GM15510 (cell line): ENCODE data around the gene GRID1.

Experiments used
- POLR2A ChIP-seq: IDR thresholded peaks from 3 replicates; pipeline ENCODE4 v1.6.1; 2011; ENCODE audit warnings: borderline replicate concordance; ENCODE audit not compliant: insufficient read length; ENCODE audit errors: extremely low read depth

The GRID1 gene

GRCh38 chr10:86285136-86285790 lies 81.3 kb downstream of the GRID1 start:
- TF ChIP-seq POLR2A: no peak

DNA sequence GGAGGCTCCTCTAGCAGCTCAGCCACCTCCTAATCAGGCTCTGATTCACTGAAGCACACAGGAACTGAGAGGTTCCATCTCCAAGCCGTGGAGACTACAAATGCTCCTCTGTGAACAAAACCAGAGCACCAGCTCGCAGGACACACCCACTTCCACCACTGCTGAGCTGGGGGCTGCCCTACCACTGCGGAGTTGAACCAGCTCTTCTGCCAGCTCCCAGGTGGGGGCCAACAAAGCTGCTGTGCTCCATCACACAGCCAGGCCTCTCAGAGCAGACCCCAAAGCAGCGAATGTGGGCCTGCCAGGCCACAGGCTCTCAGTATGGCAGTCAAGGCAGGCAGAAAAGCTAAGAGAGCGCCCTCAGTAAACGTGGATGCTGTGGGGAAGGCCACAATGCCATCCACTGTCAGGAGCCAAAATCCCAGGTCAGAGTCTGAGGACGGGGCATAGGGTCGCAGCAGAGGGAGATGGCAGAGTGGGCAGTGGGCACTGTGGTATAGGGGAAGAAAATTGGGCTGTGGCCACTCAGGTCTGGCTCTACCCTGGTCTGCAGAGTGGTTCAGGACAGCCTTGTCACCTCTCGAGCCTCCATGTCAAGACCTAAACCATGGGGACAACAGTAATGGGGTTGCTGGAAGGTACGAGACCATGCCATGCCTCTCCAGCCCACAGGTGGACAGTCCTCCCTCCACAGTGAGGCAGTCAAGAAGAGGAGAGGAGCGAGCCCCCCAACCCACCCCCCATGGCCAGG lies 82.1 kb downstream of the GRID1 start:
- no peak for TF ChIP-seq POLR2A

GRCh38 chr10:86283466-86284287 lies 82.9 kb downstream of the GRID1 start:
- no peak for TF ChIP-seq POLR2A

DNA sequence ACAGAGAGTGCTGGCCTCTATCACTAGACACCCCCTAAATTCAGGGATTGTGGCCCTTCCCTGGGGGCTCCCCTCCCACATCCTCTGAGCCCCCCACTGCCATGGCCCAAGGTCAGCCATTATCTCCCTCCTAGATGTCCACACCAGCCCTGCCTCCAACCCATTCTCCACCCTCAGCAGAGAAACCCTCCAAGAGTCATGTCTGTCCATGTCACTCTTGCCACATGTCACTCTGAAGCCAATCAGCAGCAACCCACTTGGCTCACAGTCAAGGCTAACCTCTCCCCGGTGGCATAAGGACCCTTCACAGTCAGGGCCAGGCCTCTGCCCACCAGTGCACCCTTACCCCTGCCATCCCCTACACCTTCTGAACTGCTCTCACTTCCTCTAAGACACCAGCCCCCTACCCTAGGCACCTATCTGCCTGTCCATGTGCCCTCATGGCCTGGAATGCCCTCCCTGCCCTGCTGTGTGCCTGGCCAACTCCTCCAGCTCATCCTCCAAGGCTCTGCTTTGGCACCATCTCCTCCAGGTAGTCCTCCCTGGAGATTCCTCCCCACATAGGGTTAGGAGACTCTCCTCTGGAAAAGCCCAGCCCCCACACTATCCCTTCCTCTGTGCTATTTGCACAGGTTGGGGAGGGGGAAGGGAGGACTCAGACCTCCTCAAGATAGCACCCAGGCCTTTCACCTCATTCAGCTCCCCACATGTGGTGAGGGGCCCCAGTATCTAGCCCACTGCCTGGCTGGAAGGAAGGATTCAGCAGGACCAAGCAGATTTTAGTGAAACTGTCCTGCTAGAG lies 83.7 kb downstream of the GRID1 start:
- TF ChIP-seq POLR2A: no peak

GRCh38 chr10:86281396-86281795 lies 85.2 kb downstream of the GRID1 start:
- TF ChIP-seq POLR2A: no peak

DNA sequence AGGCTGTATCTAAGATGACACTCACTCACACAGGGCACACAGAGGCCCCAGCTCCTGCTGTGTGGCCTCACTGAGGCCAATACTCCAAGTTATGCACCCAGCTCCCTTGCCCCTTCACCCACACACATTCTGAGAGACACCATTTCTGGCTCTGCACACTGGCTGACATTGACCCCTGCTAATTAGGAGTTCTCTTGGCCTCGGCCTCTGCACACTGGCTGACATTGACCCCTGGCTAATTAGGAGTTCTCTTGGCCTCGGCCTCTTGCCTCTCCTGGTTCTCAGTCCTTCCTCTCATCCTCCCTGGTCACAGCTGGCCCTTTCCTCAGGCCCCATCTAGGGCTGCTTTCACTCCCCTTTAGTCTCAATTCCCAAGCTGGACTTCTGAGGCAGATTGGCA lies 97.3 kb downstream of the GRID1 start:
- no peak for TF ChIP-seq POLR2A

DNA sequence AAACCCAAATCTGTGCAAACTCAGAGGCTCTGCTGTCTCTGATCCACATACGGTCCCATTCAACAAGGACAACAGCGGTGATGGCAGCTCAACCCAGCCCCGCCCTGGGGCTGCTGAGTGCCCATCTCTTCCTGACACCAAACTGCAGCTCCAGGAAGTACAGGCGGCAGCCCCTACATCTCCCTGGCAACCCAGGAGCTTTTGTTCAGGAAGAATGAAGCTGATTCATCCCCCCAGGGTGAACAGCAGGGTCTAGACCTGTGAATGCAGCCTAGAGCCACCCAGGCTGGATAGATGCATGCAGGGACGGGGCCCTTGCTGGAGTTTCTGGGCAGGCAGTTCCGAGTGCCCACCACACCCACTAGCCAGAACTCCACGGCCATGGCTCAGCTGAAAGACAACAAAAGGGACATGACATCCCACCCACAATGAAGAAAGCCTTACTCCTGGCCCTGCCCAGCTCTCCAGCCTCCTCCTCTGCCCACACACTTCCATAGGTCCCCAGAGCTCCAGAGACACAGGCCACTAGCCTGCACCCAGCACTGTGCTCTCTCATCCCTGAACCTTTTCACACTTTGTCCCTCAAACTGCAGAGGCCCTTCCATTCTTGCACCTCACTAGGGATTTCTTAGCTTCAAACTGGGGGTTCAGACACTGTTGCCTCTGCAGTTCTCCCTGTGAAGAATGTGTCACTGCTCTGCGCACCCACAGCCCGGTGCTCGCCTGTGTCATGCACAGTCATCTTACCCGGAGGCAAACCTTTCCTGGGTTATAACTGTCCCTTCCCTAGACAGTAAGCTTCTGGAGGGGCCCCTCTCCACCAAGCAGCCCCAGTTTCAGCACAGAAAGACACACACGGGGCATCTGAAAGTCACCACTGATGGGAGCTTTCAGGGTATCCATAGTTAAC lies 99.1 kb downstream of the GRID1 start:
- TF ChIP-seq POLR2A: no peak

GRCh38 chr10:86266446-86267242 lies 100.0 kb downstream of the GRID1 start:
- no peak for TF ChIP-seq POLR2A

DNA sequence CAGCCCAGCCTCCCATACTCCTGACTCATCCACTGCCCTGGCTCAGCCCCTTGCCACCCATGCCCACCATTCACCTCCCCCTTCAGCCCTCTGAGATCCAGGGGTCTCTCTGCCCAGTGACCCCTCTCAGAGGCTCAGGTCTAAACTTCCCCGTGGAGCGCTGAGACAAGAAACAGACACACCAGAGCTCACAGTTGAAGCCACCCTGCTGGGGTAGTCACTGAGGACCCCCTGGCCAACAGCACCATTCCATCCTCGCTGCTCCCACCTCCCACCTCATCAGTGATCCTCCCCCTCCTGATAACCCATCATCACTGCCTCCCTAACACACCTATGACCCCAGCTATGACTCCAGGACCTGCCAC lies 100.7 kb downstream of the GRID1 start:
- TF ChIP-seq POLR2A: no peak

GRCh38 chr10:86265236-86265894 lies 101.2 kb downstream of the GRID1 start:
- TF ChIP-seq POLR2A: no peak

- no peak for TF ChIP-seq POLR2A
Observed at GRCh38 chr10:86264481-86265231, 101.9 kb downstream of the GRID1 start.

DNA sequence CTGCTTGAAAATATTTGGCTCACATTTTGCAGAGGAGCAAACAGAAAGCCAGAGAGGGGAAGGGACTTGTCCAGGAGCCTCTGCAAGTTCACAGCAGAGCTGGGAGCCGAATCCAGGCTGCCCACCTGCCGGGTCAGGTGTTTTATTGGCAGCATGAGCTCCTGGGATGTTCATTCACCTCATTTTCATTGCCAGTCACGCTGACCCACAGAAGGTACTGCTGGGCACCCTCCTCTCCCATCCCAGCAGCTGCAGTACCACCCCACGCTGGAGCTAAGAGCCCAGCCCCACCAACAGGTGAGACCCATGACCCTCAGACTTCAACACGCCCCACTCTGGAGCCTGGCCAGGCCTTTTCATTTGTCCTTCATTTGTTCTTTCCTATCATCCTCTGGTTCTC lies 102.7 kb downstream of the GRID1 start:
- TF ChIP-seq POLR2A: no peak

DNA sequence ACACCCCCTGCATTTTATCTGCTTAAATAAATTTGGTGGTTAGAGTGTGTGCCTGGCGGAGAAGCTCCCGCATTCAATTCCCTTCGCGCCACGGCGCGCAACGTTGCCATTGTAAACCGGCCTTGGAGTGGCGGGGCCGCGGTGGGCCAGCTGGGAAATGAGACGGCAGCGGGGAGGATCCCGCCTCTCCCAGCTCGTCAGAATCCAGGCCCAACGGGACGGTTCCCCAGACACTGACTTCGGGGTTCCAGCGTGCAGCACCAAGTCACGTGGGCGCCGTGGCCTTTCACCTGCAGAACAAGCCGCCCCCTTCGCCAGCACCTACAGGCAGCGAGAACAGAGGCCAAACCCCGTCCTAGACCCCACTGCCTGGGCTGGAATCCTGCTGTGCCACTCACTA lies 103.4 kb downstream of the GRID1 start:
- no peak for TF ChIP-seq POLR2A
